IMR-90 (cell line): Measurements from ENCODE around the gene OR7C1. TPM values are rescaled to one million over a fixed set of nuclear protein-coding genes. Genes with fewer than 3 reads are reported as not detected.

Experiments used
- ATAC-seq: fragments of 200-7000 bp; cut with Tn5 transposase; 2 replicates; pipeline ENCODE4 v1.9.1; 2020; ENCODE audit warnings: low read depth, mild to moderate bottlenecking, moderate library complexity
- BruUV-seq: library from RNA; stranded (reverse); fragments of 400-500 nt; replicated peaks from 2 replicates; lab custom pipeline; 2021; lab: Mats Ljungman, UMichigan
- CTCF ChIA-PET: fragments of 300-600 bp; formaldehyde crosslinking; extraction: SDS; loops from one replicate; lab custom pipeline; 2021; ENCODE audit warnings: antibody characterized with exemption; lab: Yijun Ruan, JAX
- POLR2A ChIA-PET: fragments of 300-600 bp; sonication (Branson Sonifier 250); formaldehyde crosslinking; loops from one replicate; lab custom pipeline; 2022; ENCODE audit warnings: antibody characterized with exemption; ENCODE audit not compliant: unreplicated experiment; lab: Charles Lee
- DNase-seq: peaks from one replicate; pipeline ENCODE4 v3.0.0; 2013
- H2AFZ ChIP-seq: replicated peaks from 2 replicates; pipeline ENCODE3; 2013; ENCODE audit warnings: low read length, mild to moderate bottlenecking; ENCODE audit not compliant: poor library complexity
- H2AK5ac ChIP-seq: 2 replicates; pipeline ENCODE4 v1.6.1; 2013; ENCODE audit warnings: low read depth, low read length, inconsistent platforms
- H2AK9ac ChIP-seq: replicated peaks from 2 replicates; pipeline ENCODE3; 2013; ENCODE audit warnings: mild to moderate bottlenecking, low read depth, low read length, moderate library complexity; ENCODE audit not compliant: poor library complexity
- H2BK120ac ChIP-seq: 2 replicates; pipeline ENCODE4 v1.6.1; 2013; ENCODE audit warnings: low read depth, low read length, inconsistent platforms
- H2BK15ac ChIP-seq: 3 replicates; pipeline ENCODE4 v1.6.1; 2013; ENCODE audit warnings: low read depth, low read length, inconsistent platforms
- H2BK20ac ChIP-seq: 2 replicates; pipeline ENCODE4 v1.6.1; 2013; ENCODE audit warnings: low read depth, mild to moderate bottlenecking, inconsistent platforms, low read length, moderate library complexity
- H2BK5ac ChIP-seq: 2 replicates; pipeline ENCODE4 v1.6.1; 2013; ENCODE audit warnings: mild to moderate bottlenecking, low read depth, low read length, inconsistent platforms; ENCODE audit not compliant: poor library complexity, severe bottlenecking
- H3K14ac ChIP-seq: replicated peaks from 2 replicates; pipeline ENCODE4 v1.6.1; 2013; ENCODE audit warnings: low read depth, low read length, inconsistent platforms
- H3K18ac ChIP-seq: 2 replicates; pipeline ENCODE4 v1.6.1; 2013; ENCODE audit warnings: low read depth, low read length, control low read depth
- H3K23ac ChIP-seq: 2 replicates; pipeline ENCODE4 v1.6.1; 2013; ENCODE audit warnings: low read depth, low read length, inconsistent platforms
- H3K27ac ChIP-seq: 2 replicates; pipeline ENCODE4 v1.5.1; 2013; ENCODE audit warnings: mild to moderate bottlenecking, control low read depth, low read length; ENCODE audit not compliant: insufficient read depth
- H3K27me3 ChIP-seq: 2 replicates; pipeline ENCODE4 v1.6.1; 2013; ENCODE audit warnings: low read length; ENCODE audit not compliant: control insufficient read depth, insufficient read depth
- H3K36me3 ChIP-seq: 2 replicates; pipeline ENCODE4 v1.6.1; 2013; ENCODE audit warnings: low read length, mixed read lengths; ENCODE audit not compliant: control insufficient read depth, insufficient read depth
- H3K4ac ChIP-seq: 2 replicates; pipeline ENCODE4 v1.6.1; 2013; ENCODE audit warnings: low read depth, low read length, inconsistent platforms
- H3K4me1 ChIP-seq: 2 replicates; pipeline ENCODE4 v1.6.1; 2013; ENCODE audit warnings: low read length, mixed read lengths; ENCODE audit not compliant: control insufficient read depth, insufficient read depth
- H3K4me2 ChIP-seq: 2 replicates; pipeline ENCODE4 v1.6.1; 2013; ENCODE audit warnings: low read depth, mild to moderate bottlenecking, control low read depth, low read length, moderate library complexity
- H3K4me3 ChIP-seq: 2 replicates; pipeline ENCODE4 v1.5.1; 2013; ENCODE audit warnings: low read depth, mild to moderate bottlenecking, control low read depth, low read length, moderate library complexity; ENCODE audit not compliant: insufficient read depth
- H3K56ac ChIP-seq: 2 replicates; pipeline ENCODE4 v1.6.1; 2013; ENCODE audit warnings: low read length, inconsistent platforms; ENCODE audit not compliant: insufficient read depth; ENCODE audit errors: extremely low read depth
- H3K79me1 ChIP-seq, 2 experiments: 2 replicates each; pipeline ENCODE4 v1.6.1; 2013; ENCODE audit warnings: low read length in 2 of 2, inconsistent platforms in 1 of 2, low read depth in 1 of 2
- H3K9ac ChIP-seq: 2 replicates; pipeline ENCODE4 v1.6.1; 2013; ENCODE audit warnings: low read depth, low read length, control low read depth
- H3K9me1 ChIP-seq: 2 replicates; pipeline ENCODE4 v1.6.1; 2013; ENCODE audit warnings: low read length, inconsistent platforms; ENCODE audit not compliant: insufficient read depth
- H3K9me3 ChIP-seq: 2 replicates; pipeline ENCODE4 v1.6.1; 2013; ENCODE audit warnings: low read length; ENCODE audit not compliant: control insufficient read depth, insufficient read depth
- H4K20me1 ChIP-seq: 2 replicates; pipeline ENCODE4 v1.6.1; 2013; ENCODE audit warnings: low read length, inconsistent platforms; ENCODE audit not compliant: insufficient read depth
- H4K5ac ChIP-seq: 2 replicates; pipeline ENCODE4 v1.6.1; 2013; ENCODE audit warnings: mild to moderate bottlenecking, low read depth, low read length, control low read depth
- H4K8ac ChIP-seq, 2 experiments: 2 replicates each; pipeline ENCODE4 v1.6.1; 2013; ENCODE audit warnings: low read depth in 2 of 2, low read length in 2 of 2, control low read depth in 1 of 2, inconsistent platforms in 1 of 2
- H4K91ac ChIP-seq: 2 replicates; pipeline ENCODE4 v1.6.1; 2013; ENCODE audit warnings: low read depth, low read length, inconsistent platforms; ENCODE audit not compliant: insufficient read depth
- BHLHE40 ChIP-seq: fragments of 150-350 bp; IDR thresholded peaks from 2 replicates; pipeline ENCODE4 v1.6.1; 2016; ENCODE audit warnings: mild to moderate bottlenecking, low read depth, low read length
- CEBPB ChIP-seq: IDR thresholded peaks from 2 replicates; pipeline ENCODE4 v1.6.1; 2012; ENCODE audit warnings: low read depth, low read length, improper control_type of control experiment
- CHD1 ChIP-seq: IDR thresholded peaks from 2 replicates; pipeline ENCODE4 v1.6.1; 2012; ENCODE audit warnings: low read depth, low read length, improper control_type of control experiment
- MAFK ChIP-seq: IDR thresholded peaks from 2 replicates; pipeline ENCODE4 v1.6.1; 2012; ENCODE audit warnings: low read depth, low read length, improper control_type of control experiment
- MAZ ChIP-seq: IDR thresholded peaks from 2 replicates; pipeline ENCODE4 v1.6.1; 2012; ENCODE audit warnings: low read depth, mild to moderate bottlenecking, low read length, improper control_type of control experiment, moderate library complexity, borderline replicate concordance
- MXI1 ChIP-seq: IDR thresholded peaks from 2 replicates; pipeline ENCODE4 v1.6.1; 2012; ENCODE audit warnings: low read depth, mild to moderate bottlenecking, low read length, moderate library complexity, borderline replicate concordance
- NFE2L2 ChIP-seq: fragments of 150-350 bp; IDR thresholded peaks from 2 replicates; pipeline ENCODE4 v1.6.1; 2016; ENCODE audit warnings: low read depth, mild to moderate bottlenecking, low read length
- RCOR1 ChIP-seq: IDR thresholded peaks from 2 replicates; pipeline ENCODE4 v1.6.1; 2012; ENCODE audit warnings: mild to moderate bottlenecking, low read length, improper control_type of control experiment; ENCODE audit not compliant: insufficient replicate concordance
- RFX5 ChIP-seq: IDR thresholded peaks from 2 replicates; pipeline ENCODE4 v1.8.0; 2012; ENCODE audit warnings: low read depth, mild to moderate bottlenecking, low read length, moderate library complexity
- SMC3 ChIP-seq: fragments of 150-350 bp; IDR thresholded peaks from 2 replicates; pipeline ENCODE4 v1.6.1; 2016; ENCODE audit warnings: low read depth, mild to moderate bottlenecking, antibody characterized with exemption, low read length, moderate library complexity
- WGBS, 2 experiments: methylation state at CpG; one replicate each; pipeline versions ENCODE4 v1.1.5 to v1.1.7; 2013; ENCODE audit warnings: missing lambda C conversion rate in 2 of 2; ENCODE audit not compliant: insufficient read length in 1 of 2; ENCODE audit errors: extremely low coverage in 2 of 2; 5-methylcytosine and 5-hydroxymethylcytosine counted together
- dilution Hi-C: fragments of 300-500 bp; cut with HindIII; formaldehyde crosslinking; loops from one replicate; pipeline ENCODE4 v1.14.3; 2018; ENCODE audit warnings: low sequenced_read_pairs; ENCODE audit not compliant: unreplicated experiment
- in situ Hi-C: fragments of 300-500 bp; cut with MboI; formaldehyde crosslinking; loops from 3 replicates; pipeline ENCODE4 v1.14.3; 2019; ENCODE audit warnings: low sequenced_read_pairs, inconsistent platforms, mixed read lengths
- intact Hi-C: fragments of 100-400 bp; cut with micrococcal nuclease; formaldehyde crosslinking; loops from 2 replicates; pipeline ENCODE4 v1.10.0; 2022
- polyA plus RNA-seq, 3 experiments: library from polyadenylated mRNA; depleted of rRNA; stranded (reverse); fragments of >200 nt; gene quantifications; 2 replicates each; pipeline ENCODE4 v1.2.3, GENCODE V29; 2012; ENCODE audit warnings: low replicate concordance in 1 of 3
- total RNA-seq: library from RNA; depleted of rRNA; stranded (reverse); fragments of >200 nt; gene quantifications from 2 replicates; pipeline ENCODE4 v1.2.3, GENCODE V29; 2012
- TF ChIP-seq, protein P1 (sequence below): conservative IDR thresholded peaks from 2 replicates; pipeline ENCODE4 v1.5.1; 2012; ENCODE audit warnings: mild to moderate bottlenecking, low read depth, low read length, improper control_type of control experiment
- TF ChIP-seq, protein P2 (sequence below): fragments of 150-350 bp; IDR thresholded peaks from 2 replicates; pipeline ENCODE4 v1.6.1; 2016; ENCODE audit warnings: low read depth, mild to moderate bottlenecking, low read length, moderate library complexity, borderline replicate concordance

OR7C1 gene
- total and polyA plus RNA-seq, 2 of the 4 experiments (the other 2 are of a cell fraction): not detected

GRCh38 chr19:14826006-14826405 is 9.0 kb downstream of the OR7C1 start:
- no peaks in the 10 kb centered on the region for H3K4me1 ChIP-seq
- H2AFZ ChIP-seq: no peak overlapping the region
- H3K9me1 ChIP-seq: no peaks in the 10 kb centered on the region
- no peak overlapping the region for H2AK9ac ChIP-seq
- H3K79me1 ChIP-seq: no peaks in the 10 kb centered on the region
- peaks cover 3% of the 10 kb centered on the region; the same call in 1 of the 2 replicates for H3K9me3 ChIP-seq
- no peak overlapping the region for H3K27ac ChIP-seq
- no peak for TF ChIP-seq MXI1
- TF ChIP-seq MAZ: no peak
- TF ChIP-seq CEBPB: no peak
- TF ChIP-seq CHD1: no peak
- TF ChIP-seq, protein P1, sequence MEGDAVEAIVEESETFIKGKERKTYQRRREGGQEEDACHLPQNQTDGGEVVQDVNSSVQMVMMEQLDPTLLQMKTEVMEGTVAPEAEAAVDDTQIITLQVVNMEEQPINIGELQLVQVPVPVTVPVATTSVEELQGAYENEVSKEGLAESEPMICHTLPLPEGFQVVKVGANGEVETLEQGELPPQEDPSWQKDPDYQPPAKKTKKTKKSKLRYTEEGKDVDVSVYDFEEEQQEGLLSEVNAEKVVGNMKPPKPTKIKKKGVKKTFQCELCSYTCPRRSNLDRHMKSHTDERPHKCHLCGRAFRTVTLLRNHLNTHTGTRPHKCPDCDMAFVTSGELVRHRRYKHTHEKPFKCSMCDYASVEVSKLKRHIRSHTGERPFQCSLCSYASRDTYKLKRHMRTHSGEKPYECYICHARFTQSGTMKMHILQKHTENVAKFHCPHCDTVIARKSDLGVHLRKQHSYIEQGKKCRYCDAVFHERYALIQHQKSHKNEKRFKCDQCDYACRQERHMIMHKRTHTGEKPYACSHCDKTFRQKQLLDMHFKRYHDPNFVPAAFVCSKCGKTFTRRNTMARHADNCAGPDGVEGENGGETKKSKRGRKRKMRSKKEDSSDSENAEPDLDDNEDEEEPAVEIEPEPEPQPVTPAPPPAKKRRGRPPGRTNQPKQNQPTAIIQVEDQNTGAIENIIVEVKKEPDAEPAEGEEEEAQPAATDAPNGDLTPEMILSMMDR: no peak
- no peak for TF ChIP-seq SMC3
- TF ChIP-seq RFX5: no peak
- TF ChIP-seq BHLHE40: no peak
- TF ChIP-seq NFE2L2: no peak
- TF ChIP-seq MAFK: no peak
- TF ChIP-seq RCOR1: no peak
- TF ChIP-seq, protein P2, sequence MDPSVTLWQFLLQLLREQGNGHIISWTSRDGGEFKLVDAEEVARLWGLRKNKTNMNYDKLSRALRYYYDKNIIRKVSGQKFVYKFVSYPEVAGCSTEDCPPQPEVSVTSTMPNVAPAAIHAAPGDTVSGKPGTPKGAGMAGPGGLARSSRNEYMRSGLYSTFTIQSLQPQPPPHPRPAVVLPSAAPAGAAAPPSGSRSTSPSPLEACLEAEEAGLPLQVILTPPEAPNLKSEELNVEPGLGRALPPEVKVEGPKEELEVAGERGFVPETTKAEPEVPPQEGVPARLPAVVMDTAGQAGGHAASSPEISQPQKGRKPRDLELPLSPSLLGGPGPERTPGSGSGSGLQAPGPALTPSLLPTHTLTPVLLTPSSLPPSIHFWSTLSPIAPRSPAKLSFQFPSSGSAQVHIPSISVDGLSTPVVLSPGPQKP: no peak
- no peak overlapping the region for H3K4ac ChIP-seq
- H2BK120ac ChIP-seq: no peak overlapping the region
- dilution Hi-C loops: no loop called here
- no peak overlapping the region for H3K23ac ChIP-seq
- no peak overlapping the region for H3K18ac ChIP-seq
- WGBS, 2 experiments: no CpG with 5 or more reads among the region's 2 CpGs
- BruUV-seq: no TSS peak
- H4K91ac ChIP-seq: no peak overlapping the region
- no peak overlapping the region for H2BK15ac ChIP-seq
- no peak overlapping the region for H4K8ac ChIP-seq
- intact Hi-C loops: no loop called here
- H3K9ac ChIP-seq: no peak overlapping the region
- no peaks in the 10 kb centered on the region for H4K20me1 ChIP-seq
- no peak overlapping the region for H2BK20ac ChIP-seq
- no peak overlapping the region for H3K14ac ChIP-seq
- H3K36me3 ChIP-seq: no peaks in the 10 kb centered on the region
- ATAC-seq (no peak), DNase-seq (no peak)
- ChIA-PET POLR2A (no interaction called here), CTCF (no interaction called here)
- H2AK5ac ChIP-seq: no peak overlapping the region
- no peak overlapping the region for H2BK5ac ChIP-seq
- in situ Hi-C loops: no loop called here
- H4K5ac ChIP-seq: no peak overlapping the region
- H3K27me3 ChIP-seq: no peaks in the 10 kb centered on the region
- no peak overlapping the region for H3K56ac ChIP-seq
- H3K4me3 ChIP-seq: no peak overlapping the region
- no peak overlapping the region for H3K4me2 ChIP-seq
